CD4-positive, alpha-beta T cell (primary cell): ENCODE data around the gene CALCOCO2. TPM values are rescaled to one million over a fixed set of nuclear protein-coding genes. Genes with fewer than 3 reads are reported as not detected.
A peak's percentile ranks its signal among the peaks of the same experiment; 100 is the strongest.

Experiments used
- ATAC-seq: fragments of 200-7000 bp; cut with Tn5 transposase; one replicate; pipeline ENCODE4 v1.10.0; 2022; ENCODE audit warnings: mild to moderate bottlenecking; ENCODE audit not compliant: poor library complexity
- CTCF ChIA-PET: fragments of 350-600 bp; sonication (Branson Sonifier 250); formaldehyde crosslinking; loops from one replicate; lab custom pipeline; 2021; ENCODE audit warnings: antibody characterized with exemption, inconsistent platforms; lab: Charles Lee
- POLR2A ChIA-PET: fragments of 350-600 bp; sonication (Branson Sonifier 250); formaldehyde crosslinking; loops from one replicate; lab custom pipeline; 2021; ENCODE audit warnings: antibody characterized with exemption, inconsistent platforms; lab: Charles Lee
- DNase-seq, 14 experiments: peaks; one replicate each; pipeline ENCODE4 v3.0.0-alpha.2; 2013 to 2020; ENCODE audit warnings: mixed read lengths in 2 of 14
- H3K27ac ChIP-seq, 2 donors: one replicate each; pipeline versions ENCODE4 v1.5.1 to v1.7.0; 2013; ENCODE audit warnings: low read length in 2 of 2, low read depth in 1 of 2, mild to moderate bottlenecking in 1 of 2
- H3K27me3 ChIP-seq, 2 experiments: 1 replicate in 1 of 2; 2 replicates in 1 of 2; pipeline versions ENCODE4 v1.6.1 to v1.7.0; 2013; ENCODE audit warnings: low read length in 2 of 2, control low read depth in 1 of 2, mild to moderate bottlenecking in 1 of 2, moderate library complexity in 1 of 2; ENCODE audit not compliant: insufficient read depth in 2 of 2, control insufficient read depth in 1 of 2
- H3K36me3 ChIP-seq: one replicate; pipeline ENCODE4 v1.6.1; 2013; ENCODE audit warnings: low read length, control low read depth; ENCODE audit not compliant: insufficient read depth
- H3K4me1 ChIP-seq: one replicate; pipeline ENCODE4 v1.6.1; 2013; ENCODE audit warnings: low read length, control low read depth; ENCODE audit not compliant: insufficient read depth
- H3K4me3 ChIP-seq: one replicate; pipeline ENCODE4 v1.5.1; 2013; ENCODE audit warnings: mild to moderate bottlenecking, low read length, moderate library complexity
- H3K9me3 ChIP-seq, 2 experiments: 1 replicate in 1 of 2; 2 replicates in 1 of 2; pipeline versions ENCODE4 v1.6.1 to v1.7.0; 2013; ENCODE audit warnings: low read length in 2 of 2, mild to moderate bottlenecking in 2 of 2, control low read depth in 1 of 2, moderate library complexity in 1 of 2; ENCODE audit not compliant: control insufficient read depth in 1 of 2, insufficient read depth in 1 of 2
- H3K27ac Mint-ChIP-seq: one replicate; pipeline ENCODE4 v1.8.0; 2020; ENCODE audit warnings: mixed read lengths
- H3K27me3 Mint-ChIP-seq: one replicate; pipeline ENCODE4 v1.8.0; 2021; ENCODE audit warnings: mixed read lengths
- H3K36me3 Mint-ChIP-seq: one replicate; pipeline ENCODE4 v1.8.0; 2021; ENCODE audit warnings: low read depth, mixed read lengths
- H3K4me1 Mint-ChIP-seq: one replicate; pipeline ENCODE4 v1.8.0; 2021; ENCODE audit warnings: low read depth, mixed read lengths
- H3K4me3 Mint-ChIP-seq: one replicate; pipeline ENCODE4 v1.8.0; 2020; ENCODE audit warnings: mild to moderate bottlenecking, mixed read lengths
- H3K9me3 Mint-ChIP-seq: one replicate; pipeline ENCODE4 v1.8.0; 2020; ENCODE audit warnings: mixed read lengths
- CTCF ChIP-seq: fragments of 200-600 bp; IDR thresholded peaks from one replicate; pipeline ENCODE4 v1.8.0; 2022; ENCODE audit warnings: antibody characterized with exemption, mild to moderate bottlenecking
- intact Hi-C, 2 experiments: fragments of 100-400 bp; cut with DNase I in 1 of 2; cut with micrococcal nuclease in 1 of 2; formaldehyde crosslinking; loops; one replicate each; pipeline versions ENCODE4 v1.15.1 to v1.9.0; 2023 to 2025; cut with DNase I, micrococcal nuclease
- polyA plus RNA-seq, 2 donors: library from polyadenylated mRNA; unstranded; fragments of 120-200 nt; gene quantifications; one replicate each; pipeline ENCODE4 v1.2.1, GENCODE V29; 2013
- total RNA-seq, 174 experiments: library from RNA in 2 of 174; stranded (reverse) in 2 of 174; gene quantifications; one replicate each; pipeline ENCODE4 v1.2.3 and lab custom pipeline; 2021 to 2026

Gene CALCOCO2
- total RNA-seq (100 to 1,000 TPM; 140 to 142 TPM), total RNA-seq (lab: John Stamatoyannopoulos, UW) (37.1 to 141 (median 91.5) reads per million in 172 experiments)
- 92.4 TPM for polyA plus RNA-seq (2013, experiment 1 of 2)
- polyA plus RNA-seq (2013, experiment 2 of 2) = 104 TPM

GRCh38 chr17:48830840-48831548 lies at the start of gene CALCOCO2:
CALCOCO2 (plus strand) TSS chr17:48831035; CDS start chr17:48841708, 10,673 bp downstream.
- DNase-seq (peak; percentile 66 to 95 (median 84)), ATAC-seq (peak; percentile 84)
- peaks cover 8% of the 10 kb centered on the region for H3K36me3 Mint-ChIP-seq
- ChIA-PET CTCF (interaction anchor here (0.8 to 1.7 kb wide), 5 partner anchors 9 to 54 kb away, joined by 3 to 5 read pairs (median 4); no protein-coding TSS in a partner anchor), POLR2A (interaction anchor here (0.8 to 1.8 kb wide), 6 partner anchors 10 to 62 kb away, joined by 3 to 10 read pairs (median 4); partner anchors contain the start of genes ATP5MC1 and TTLL6)
- peaks cover 2% of the 10 kb centered on the region for H3K36me3 ChIP-seq
- H3K27me3 Mint-ChIP-seq = peaks cover under 1% of the 10 kb centered on the region
- peak within 1 kb of the TSS; percentile 98 for H3K4me3 ChIP-seq
- H3K9me3 ChIP-seq = no peaks in the 10 kb centered on the region
- intact Hi-C loops = loop anchor here (1.0 to 10.0 kb wide), 4 partner anchors 10 to 584 kb away; partner anchors contain the start of genes ATP5MC1 (in 1 of the 2), PHB1 (in 1 of the 2) and TTLL6 (in 1 of the 2)
- H3K4me1 Mint-ChIP-seq = peaks cover 51% of the 10 kb centered on the region
- H3K27ac Mint-ChIP-seq = peak within 1 kb of the TSS; percentile 97
- TF ChIP-seq CTCF = no peak
- H3K4me1 ChIP-seq = peaks cover 45% of the 10 kb centered on the region
- no peaks in the 10 kb centered on the region for H3K27me3 ChIP-seq
- H3K27ac ChIP-seq = peak within 1 kb of the TSS; percentile 90 to 96
- peak within 1 kb of the TSS; percentile 99 for H3K4me3 Mint-ChIP-seq
- no peaks in the 10 kb centered on the region for H3K9me3 Mint-ChIP-seq

GRCh38 chr17:48787828-48788227 lies 43.0 kb upstream of the CALCOCO2 start:
- peaks cover 9 to 18% of the 10 kb centered on the region in 2 experiments for H3K27me3 ChIP-seq
- H3K4me1 ChIP-seq = peaks cover 6% of the 10 kb centered on the region
- ATAC-seq = no peak
- H3K27ac Mint-ChIP-seq = no peak overlapping the region
- intact Hi-C loops = no loop called here
- no peaks in the 10 kb centered on the region for H3K36me3 Mint-ChIP-seq
- ChIA-PET CTCF (interaction anchor here (1.3 kb wide), 1 partner anchor 109 kb away, joined by 4 read pairs; no protein-coding TSS in a partner anchor), POLR2A (no interaction called here)
- no peak for DNase-seq
- H3K27me3 Mint-ChIP-seq = peaks cover 48% of the 10 kb centered on the region
- TF ChIP-seq CTCF = no peak
- H3K4me3 ChIP-seq = no peak overlapping the region
- no peak overlapping the region for H3K4me3 Mint-ChIP-seq
- H3K9me3 ChIP-seq = no peaks in the 10 kb centered on the region
- no peaks in the 10 kb centered on the region for H3K4me1 Mint-ChIP-seq
- H3K27ac ChIP-seq = no peak overlapping the region
- no peaks in the 10 kb centered on the region for H3K36me3 ChIP-seq
- H3K9me3 Mint-ChIP-seq = no peaks in the 10 kb centered on the region

GRCh38 chr17:48790607-48791127 lies 40.2 kb upstream of the CALCOCO2 start:
- DNase-seq (no peak), ATAC-seq (no peak)
- CTCF ChIA-PET = interaction anchor here (0.6 to 2.1 kb wide), 7 partner anchors 11 to 1195 kb away, joined by 3 to 8 read pairs (median 5); no protein-coding TSS in a partner anchor
- peaks cover 6% of the 10 kb centered on the region for H3K4me1 ChIP-seq
- Mint-ChIP-seq H3K4me1 (no peaks in the 10 kb centered on the region), H3K27me3 (peaks cover 69% of the 10 kb centered on the region), H3K36me3 (no peaks in the 10 kb centered on the region), H3K4me3 (no peak overlapping the region), H3K27ac (no peak overlapping the region), H3K9me3 (no peaks in the 10 kb centered on the region)
- POLR2A ChIA-PET = interaction anchor here (0.6 kb wide), 1 partner anchor 11 kb away, joined by 5 read pairs; no protein-coding TSS in a partner anchor
- intact Hi-C loops = loop anchor here in 1 of 2 experiments (1.0 to 2.0 kb wide), 2 partner anchors 66 to 118 kb away; no protein-coding TSS in a partner anchor
- H3K4me3 ChIP-seq = no peak overlapping the region
- H3K9me3 ChIP-seq = no peaks in the 10 kb centered on the region
- H3K27me3 ChIP-seq = peaks cover 13 to 18% of the 10 kb centered on the region in 2 experiments
- no peak overlapping the region for H3K27ac ChIP-seq
- no peak for TF ChIP-seq CTCF
- H3K36me3 ChIP-seq = no peaks in the 10 kb centered on the region
